ENCODE results near the gene TMOD4. TPM values are rescaled to one million over a fixed set of nuclear protein-coding genes. Genes with fewer than 3 reads are reported as not detected.
"Not testable (repeated sequence)": the region's sequence is repeated elsewhere in the genome, so short reads cannot be mapped to it uniquely, and the experiment has no call there.

Gene TMOD4
- total RNA-seq, 1 donor from 2014 or later = 1.1 TPM

DNA sequence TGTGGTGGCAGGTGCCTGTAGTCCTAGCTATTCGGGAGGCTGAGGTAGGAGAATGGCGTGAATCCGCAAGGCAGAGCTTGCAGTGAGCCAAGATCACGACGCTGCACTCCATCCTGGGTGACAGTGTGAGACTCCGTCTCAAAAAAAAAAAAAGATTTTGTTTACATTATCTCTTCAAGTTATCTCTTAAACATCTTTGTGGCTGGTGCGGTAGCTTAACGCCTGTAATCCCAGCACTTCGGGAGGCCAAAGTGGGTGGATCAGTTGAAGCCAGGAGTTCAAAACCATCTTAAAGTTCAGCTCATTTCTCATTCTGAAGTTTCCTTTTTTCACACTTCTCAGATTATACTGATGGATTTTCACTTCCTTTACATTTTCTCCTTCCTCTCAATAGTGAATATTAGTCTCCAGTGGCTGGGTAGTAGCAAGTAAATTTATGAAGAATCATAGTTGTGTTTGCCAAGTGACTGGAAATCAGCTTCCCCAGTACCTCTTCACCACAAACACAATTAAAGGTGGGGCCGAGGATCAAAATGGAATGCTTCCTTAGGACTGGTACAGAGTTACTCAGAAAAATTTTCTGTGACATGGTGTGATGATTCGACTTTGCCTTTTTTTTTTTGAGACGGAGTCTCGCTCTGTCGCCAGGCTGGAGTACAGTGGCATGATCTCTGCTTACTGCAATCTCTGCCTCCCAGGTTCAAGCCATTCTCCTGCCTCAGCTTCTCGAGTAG is 36.4 kb upstream of the TMOD4 start:
- H3K36me3 Mint-ChIP-seq (ENCODE audit: low read depth, unreplicated experiment) = peaks cover 17% of the 10 kb centered on the region
- peaks cover 9% of the 10 kb centered on the region for H3K4me1 Mint-ChIP-seq (ENCODE audit: unreplicated experiment)
- DNase-seq (ENCODE audit: low spot score) = no peak
- TF ChIP-seq, protein P1, sequence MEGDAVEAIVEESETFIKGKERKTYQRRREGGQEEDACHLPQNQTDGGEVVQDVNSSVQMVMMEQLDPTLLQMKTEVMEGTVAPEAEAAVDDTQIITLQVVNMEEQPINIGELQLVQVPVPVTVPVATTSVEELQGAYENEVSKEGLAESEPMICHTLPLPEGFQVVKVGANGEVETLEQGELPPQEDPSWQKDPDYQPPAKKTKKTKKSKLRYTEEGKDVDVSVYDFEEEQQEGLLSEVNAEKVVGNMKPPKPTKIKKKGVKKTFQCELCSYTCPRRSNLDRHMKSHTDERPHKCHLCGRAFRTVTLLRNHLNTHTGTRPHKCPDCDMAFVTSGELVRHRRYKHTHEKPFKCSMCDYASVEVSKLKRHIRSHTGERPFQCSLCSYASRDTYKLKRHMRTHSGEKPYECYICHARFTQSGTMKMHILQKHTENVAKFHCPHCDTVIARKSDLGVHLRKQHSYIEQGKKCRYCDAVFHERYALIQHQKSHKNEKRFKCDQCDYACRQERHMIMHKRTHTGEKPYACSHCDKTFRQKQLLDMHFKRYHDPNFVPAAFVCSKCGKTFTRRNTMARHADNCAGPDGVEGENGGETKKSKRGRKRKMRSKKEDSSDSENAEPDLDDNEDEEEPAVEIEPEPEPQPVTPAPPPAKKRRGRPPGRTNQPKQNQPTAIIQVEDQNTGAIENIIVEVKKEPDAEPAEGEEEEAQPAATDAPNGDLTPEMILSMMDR (IDR thresholded peaks at IDR 0.05; ENCODE audit: unreplicated experiment) = no peak
- no peaks in the 10 kb centered on the region for H3K27me3 Mint-ChIP-seq (ENCODE audit: unreplicated experiment)
- no peak overlapping the region for H3K4me3 Mint-ChIP-seq (ENCODE audit: unreplicated experiment)
- H3K27ac Mint-ChIP-seq (ENCODE audit: unreplicated experiment) = peak overlapping the region; percentile 36
- H3K9me3 Mint-ChIP-seq (ENCODE audit: unreplicated experiment) = no peaks in the 10 kb centered on the region

DNA sequence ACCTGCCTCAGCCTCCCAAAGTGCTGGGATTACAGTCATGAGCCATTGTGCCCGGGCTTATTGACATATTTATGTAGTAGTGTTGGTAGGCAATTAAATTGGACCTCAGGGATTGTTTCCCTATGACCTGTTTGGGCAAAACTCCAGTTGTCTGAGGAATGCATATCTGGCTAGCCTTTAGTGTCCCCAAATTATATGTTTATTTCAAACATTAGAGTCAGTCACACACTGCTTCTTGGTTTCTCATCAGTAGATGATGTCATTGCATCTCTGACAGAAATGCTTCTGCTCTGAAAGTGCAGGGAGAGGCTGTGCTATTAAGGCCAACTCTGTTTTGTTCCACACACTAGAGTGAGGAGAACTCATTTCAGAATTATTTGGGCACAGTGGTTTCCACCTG is 35.0 kb upstream of the TMOD4 start:
- Mint-ChIP-seq H3K9me3 (ENCODE audit: unreplicated experiment) (no peaks in the 10 kb centered on the region), H3K27me3 (ENCODE audit: unreplicated experiment) (no peaks in the 10 kb centered on the region), H3K4me1 (ENCODE audit: unreplicated experiment) (peaks cover 5% of the 10 kb centered on the region), H3K4me3 (ENCODE audit: unreplicated experiment) (no peak overlapping the region), H3K36me3 (ENCODE audit: low read depth, unreplicated experiment) (peaks cover 16% of the 10 kb centered on the region), H3K27ac (ENCODE audit: unreplicated experiment) (no peak overlapping the region)
- TF ChIP-seq, protein P1 (IDR thresholded peaks at IDR 0.05; ENCODE audit: unreplicated experiment) = no peak
- DNase-seq (ENCODE audit: low spot score) = no peak

DNA sequence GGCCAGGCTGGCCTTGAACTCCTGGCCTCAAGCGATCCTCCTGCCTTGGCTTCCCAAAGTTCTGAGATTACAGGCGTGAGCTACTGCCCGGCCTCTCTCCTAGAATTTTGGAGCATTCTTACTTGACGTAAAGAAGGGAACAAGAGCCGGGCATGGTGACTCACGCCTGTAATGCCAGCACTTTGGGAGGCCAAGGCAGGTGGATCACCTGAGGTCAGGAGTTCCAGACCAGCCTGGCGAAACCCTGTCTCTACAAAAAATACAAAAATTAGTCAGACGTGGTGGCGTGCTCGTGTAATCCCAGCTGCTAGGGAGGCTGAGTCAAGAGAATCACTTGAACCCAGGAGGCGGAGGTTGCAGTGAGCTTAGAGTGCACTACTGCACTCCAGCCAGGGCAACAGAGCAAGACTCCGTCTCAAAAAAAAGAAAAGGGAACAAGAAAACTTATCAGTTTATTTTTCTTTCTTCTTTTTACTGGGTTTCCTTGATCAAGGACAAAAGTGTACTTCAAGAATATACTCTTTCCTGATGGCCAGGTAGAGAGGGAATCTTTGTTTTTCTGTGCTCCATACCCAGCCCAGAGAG is 29.7 kb upstream of the TMOD4 start:
- H3K27ac Mint-ChIP-seq (ENCODE audit: unreplicated experiment); H3K4me3 Mint-ChIP-seq (ENCODE audit: unreplicated experiment); H3K4me1 Mint-ChIP-seq (ENCODE audit: unreplicated experiment); DNase-seq (ENCODE audit: low spot score); H3K27me3 Mint-ChIP-seq (ENCODE audit: unreplicated experiment); H3K9me3 Mint-ChIP-seq (ENCODE audit: unreplicated experiment): not testable (repeated sequence)
- H3K36me3 Mint-ChIP-seq (ENCODE audit: low read depth, unreplicated experiment) = peaks cover 12% of the 10 kb centered on the region

DNA sequence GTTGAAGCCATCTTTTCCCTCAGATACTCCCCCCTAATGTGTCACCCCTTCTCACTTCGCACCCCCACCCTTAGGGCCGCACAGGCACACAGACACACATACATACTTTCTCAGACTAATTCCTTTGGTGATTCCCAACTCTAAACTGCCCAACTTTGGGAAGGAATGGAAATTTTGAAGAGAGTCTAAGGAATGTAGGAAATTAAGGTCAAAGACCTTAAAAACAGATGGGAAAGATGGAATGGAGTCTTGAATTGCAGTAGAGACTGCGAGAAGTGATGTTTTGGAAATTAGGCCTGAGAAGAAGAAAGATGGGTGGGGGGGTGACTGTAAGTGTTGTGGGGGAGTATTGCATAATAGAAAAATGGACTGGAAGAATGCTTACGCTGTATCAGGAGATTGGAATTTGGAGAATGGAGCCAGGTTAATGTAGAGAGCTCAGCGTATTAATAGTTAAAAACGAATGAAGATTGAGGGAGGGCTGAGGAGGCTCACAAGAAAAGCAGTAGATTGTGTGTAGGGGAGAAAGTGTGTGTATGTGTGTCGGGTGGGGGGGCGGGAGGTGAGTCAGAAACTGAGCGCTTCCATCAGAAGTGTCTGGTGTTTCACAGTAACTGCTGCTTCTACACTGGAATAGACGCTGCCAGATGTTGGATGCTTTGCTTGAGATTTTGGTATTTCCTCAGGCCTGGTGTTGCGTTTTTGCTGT is 24.2 kb upstream of the TMOD4 start:
- H3K27me3 Mint-ChIP-seq (ENCODE audit: unreplicated experiment) = peaks cover 13% of the 10 kb centered on the region
- H3K4me3 Mint-ChIP-seq (ENCODE audit: unreplicated experiment) = peak overlapping the region; percentile 99
- no peak for DNase-seq (ENCODE audit: low spot score)
- peaks cover 13% of the 10 kb centered on the region for H3K36me3 Mint-ChIP-seq (ENCODE audit: low read depth, unreplicated experiment)
- peak overlapping the region; percentile 93 for H3K27ac Mint-ChIP-seq (ENCODE audit: unreplicated experiment)
- no peaks in the 10 kb centered on the region for H3K9me3 Mint-ChIP-seq (ENCODE audit: unreplicated experiment)
- H3K4me1 Mint-ChIP-seq (ENCODE audit: unreplicated experiment) = peaks cover 30% of the 10 kb centered on the region
- TF ChIP-seq, protein P1 (IDR thresholded peaks at IDR 0.05; ENCODE audit: unreplicated experiment) = no peak

DNA sequence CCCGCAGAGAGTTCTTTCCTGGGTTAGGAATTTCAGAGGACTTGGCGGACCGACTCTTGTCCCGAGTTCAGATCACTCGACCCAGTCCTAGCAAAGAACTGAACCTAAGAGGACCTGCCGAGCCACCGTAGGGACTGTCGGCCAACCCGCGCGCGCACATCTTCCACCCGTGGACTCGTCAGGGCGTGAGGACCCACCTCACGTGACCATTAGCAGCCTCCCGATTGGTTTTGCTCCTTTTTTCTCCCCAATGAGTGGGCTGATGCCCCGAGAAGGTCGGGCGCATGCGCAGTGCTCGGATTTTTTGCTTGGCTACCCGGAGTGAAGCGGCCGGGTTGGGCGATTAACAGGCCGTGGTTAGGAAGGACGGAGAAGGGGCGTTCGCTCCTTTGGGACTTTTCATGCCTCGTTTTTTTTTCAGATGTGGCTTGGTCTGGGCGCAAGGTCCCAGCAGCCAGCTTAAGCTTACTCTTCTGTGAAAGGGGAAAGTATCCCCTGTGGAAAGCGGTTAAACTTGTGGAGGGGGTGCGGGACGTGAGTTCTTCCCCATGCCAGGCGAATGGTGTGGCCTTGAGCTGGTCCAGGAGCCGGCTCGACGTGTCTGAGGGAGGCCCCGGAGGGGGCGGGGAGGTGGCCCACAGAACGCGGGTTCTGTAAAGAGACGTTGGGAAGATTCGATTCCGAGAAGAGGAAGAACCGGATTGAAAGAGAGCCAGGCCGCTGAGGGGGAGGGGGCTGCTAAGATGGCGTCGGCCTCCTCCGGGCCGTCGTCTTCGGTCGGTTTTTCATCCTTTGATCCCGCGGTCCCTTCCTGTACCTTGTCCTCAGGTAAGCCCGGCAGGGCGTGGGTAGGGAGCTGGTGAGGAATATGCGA is 22.7 kb upstream of the TMOD4 start, which contains the start of gene PIP5K1A:
Gene PIP5K1A, plus strand, starts transcription at position 299 of the 874 bp plus-strand sequence. Its CDS starts 445 bp downstream, at position 744.
- peak within 1 kb of the TSS; percentile 93 for H3K27ac Mint-ChIP-seq (ENCODE audit: unreplicated experiment)
- peak within 1 kb of the TSS; percentile 99 for H3K4me3 Mint-ChIP-seq (ENCODE audit: unreplicated experiment)
- H3K4me1 Mint-ChIP-seq (ENCODE audit: unreplicated experiment) = peaks cover 30% of the 10 kb centered on the region
- peaks cover 17% of the 10 kb centered on the region for H3K27me3 Mint-ChIP-seq (ENCODE audit: unreplicated experiment)
- TF ChIP-seq, protein P1 (IDR thresholded peaks at IDR 0.05; ENCODE audit: unreplicated experiment) = no peak
- H3K36me3 Mint-ChIP-seq (ENCODE audit: low read depth, unreplicated experiment) = peaks cover 9% of the 10 kb centered on the region
- peak; percentile 99 for DNase-seq (ENCODE audit: low spot score)
- H3K9me3 Mint-ChIP-seq (ENCODE audit: unreplicated experiment) = no peaks in the 10 kb centered on the region
